Prostate gland (tissue), 2 donors: ENCODE measurements around the gene ANKRD44.

ENCODE experiments used
- CTCF ChIP-seq, 4 experiments: fragments of 200-600 bp in 2 of 4; fragments of 450-650 bp in 2 of 4; sonication (generic) in 2 of 4; IDR thresholded peaks; 1 replicate in 3 of 4; 2 replicates in 1 of 4; pipeline ENCODE4 v1.5.1; 2016 to 2019; ENCODE audit warnings: antibody characterized with exemption in 4 of 4, mild to moderate bottlenecking in 2 of 4, moderate library complexity in 2 of 4
- POLR2A ChIP-seq: fragments of 450-650 bp; IDR thresholded peaks from one replicate; pipeline ENCODE4 v1.6.1; 2016; ENCODE audit warnings: antibody characterized with exemption, mild to moderate bottlenecking
- POLR2AphosphoS5 ChIP-seq: sonication (generic); formaldehyde crosslinking; IDR thresholded peaks from one replicate; pipeline ENCODE4 v1.6.1; 2017; ENCODE audit warnings: antibody characterized with exemption

- no peak for TF ChIP-seq CTCF (IDR thresholded peaks at IDR 0.05)
- TF ChIP-seq POLR2AphosphoS5 = no peak
- no peak for TF ChIP-seq POLR2A
These were observed 72.6 kb downstream of the ANKRD44 start for GRCh38 chr2:197238043-197238365.
